ENCODE results near the gene CDK1.

DNA sequence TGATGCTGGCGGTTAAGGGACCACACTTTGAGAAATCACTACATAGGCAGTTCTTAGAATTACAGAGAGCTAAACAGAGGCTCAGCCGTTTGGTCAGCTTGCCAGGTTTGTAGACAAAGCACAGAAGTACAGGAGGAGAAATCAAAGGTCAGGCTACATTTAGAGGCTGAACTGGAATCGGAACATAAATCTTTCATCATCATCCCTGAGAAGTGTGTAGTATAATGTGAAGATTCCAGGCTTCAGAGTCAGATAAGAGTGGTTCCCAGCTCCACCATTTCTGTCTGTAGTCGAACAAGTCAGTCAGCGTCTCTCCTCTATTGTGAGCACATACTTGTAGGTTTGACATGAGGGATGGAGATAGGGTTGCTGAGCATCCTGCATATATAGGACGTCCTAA, 18.9 kb downstream of the CDK1 start:
- TF ChIP-seq POLR2AphosphoS5 (IDR thresholded peaks at IDR 0.05; ENCODE audit: borderline replicate concordance, low read depth, low read length) (no peak), EZH2 (IDR thresholded peaks at IDR 0.05) (no peak), FOXP2 (optimal IDR thresholded peaks at IDR 0.05; ENCODE audit: control extremely low read depth, extremely low read length, insufficient read depth) (no peak)

All from SK-N-MC (cell line).